ENCODE results near the gene COL1A1.

DNA sequence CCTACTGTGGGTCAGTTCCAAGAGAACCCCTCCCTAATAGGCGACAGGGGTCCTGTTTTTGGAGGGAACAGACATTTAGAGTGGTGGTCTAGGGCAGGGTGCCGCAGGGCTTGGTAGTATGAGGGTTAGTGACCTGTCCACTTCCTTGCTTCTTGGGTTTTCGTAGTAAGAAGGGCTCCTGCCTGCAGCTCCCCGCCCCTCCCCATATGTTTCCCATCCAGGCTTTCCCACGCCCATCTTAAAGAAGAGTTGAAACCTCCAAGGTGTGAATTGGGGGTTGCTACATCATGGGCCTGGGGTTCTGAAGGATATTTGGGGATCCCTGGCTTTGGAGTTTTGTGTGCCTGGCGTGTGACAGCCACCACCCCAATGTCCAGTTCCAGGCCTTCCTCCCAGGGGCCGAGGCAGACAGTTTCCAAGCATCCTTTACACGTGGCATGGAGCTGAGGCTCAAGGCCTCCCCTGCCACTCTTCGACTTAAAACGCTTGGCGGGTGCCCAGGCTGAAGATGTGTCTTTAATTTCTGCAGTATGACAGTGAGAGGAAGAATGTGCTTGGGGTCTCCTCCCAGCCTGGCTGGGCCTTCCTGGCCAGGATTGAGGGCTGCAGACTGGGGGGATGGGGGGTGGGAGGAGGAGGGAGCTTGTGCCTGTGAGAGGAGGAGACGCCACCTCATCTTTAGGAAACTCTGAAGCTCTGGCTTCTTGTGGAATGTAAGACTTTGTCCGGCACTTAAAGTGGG, 2.3 kb upstream of the COL1A1 start:
- no peak for TF ChIP-seq SP1 (IDR thresholded peaks at IDR 0.05)
- TF ChIP-seq SP1 (CRISPR knock-in tag; IDR thresholded peaks at IDR 0.05) = no peak
- TF ChIP-seq, protein P1, sequence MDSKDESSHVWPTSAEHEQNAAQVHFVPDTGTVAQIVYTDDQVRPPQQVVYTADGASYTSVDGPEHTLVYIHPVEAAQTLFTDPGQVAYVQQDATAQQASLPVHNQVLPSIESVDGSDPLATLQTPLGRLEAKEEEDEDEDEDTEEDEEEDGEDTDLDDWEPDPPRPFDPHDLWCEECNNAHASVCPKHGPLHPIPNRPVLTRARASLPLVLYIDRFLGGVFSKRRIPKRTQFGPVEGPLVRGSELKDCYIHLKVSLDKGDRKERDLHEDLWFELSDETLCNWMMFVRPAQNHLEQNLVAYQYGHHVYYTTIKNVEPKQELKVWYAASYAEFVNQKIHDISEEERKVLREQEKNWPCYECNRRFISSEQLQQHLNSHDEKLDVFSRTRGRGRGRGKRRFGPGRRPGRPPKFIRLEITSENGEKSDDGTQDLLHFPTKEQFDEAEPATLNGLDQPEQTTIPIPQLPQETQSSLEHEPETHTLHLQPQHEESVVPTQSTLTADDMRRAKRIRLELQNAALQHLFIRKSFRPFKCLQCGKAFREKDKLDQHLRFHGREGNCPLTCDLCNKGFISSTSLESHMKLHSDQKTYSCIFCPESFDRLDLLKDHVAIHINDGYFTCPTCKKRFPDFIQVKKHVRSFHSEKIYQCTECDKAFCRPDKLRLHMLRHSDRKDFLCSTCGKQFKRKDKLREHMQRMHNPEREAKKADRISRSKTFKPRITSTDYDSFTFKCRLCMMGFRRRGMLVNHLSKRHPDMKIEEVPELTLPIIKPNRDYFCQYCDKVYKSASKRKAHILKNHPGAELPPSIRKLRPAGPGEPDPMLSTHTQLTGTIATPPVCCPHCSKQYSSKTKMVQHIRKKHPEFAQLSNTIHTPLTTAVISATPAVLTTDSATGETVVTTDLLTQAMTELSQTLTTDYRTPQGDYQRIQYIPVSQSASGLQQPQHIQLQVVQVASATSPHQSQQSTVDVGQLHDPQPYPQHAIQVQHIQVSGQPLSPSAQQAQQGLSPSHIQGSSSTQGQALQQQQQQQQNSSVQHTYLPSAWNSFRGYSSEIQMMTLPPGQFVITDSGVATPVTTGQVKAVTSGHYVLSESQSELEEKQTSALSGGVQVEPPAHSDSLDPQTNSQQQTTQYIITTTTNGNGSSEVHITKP (CRISPR knock-in tag; IDR thresholded peaks at IDR 0.05; ENCODE audit: low read depth) = no peak
- no peak for TF ChIP-seq POLR2AphosphoS5 (IDR thresholded peaks at IDR 0.05; ENCODE audit: low read depth, low read length)
- TF ChIP-seq MEIS1 (CRISPR knock-in tag; IDR thresholded peaks at IDR 0.05; ENCODE audit: borderline replicate concordance) = no peak
- TF ChIP-seq ARNTL (CRISPR knock-in tag; IDR thresholded peaks at IDR 0.05) = no peak
- no peak for TF ChIP-seq FOXM1 (CRISPR knock-in tag; IDR thresholded peaks at IDR 0.05)
- no peak for TF ChIP-seq ZNF431 (CRISPR knock-in tag; IDR thresholded peaks at IDR 0.05; ENCODE audit: borderline replicate concordance, low read depth)
- no peak for TF ChIP-seq ZNF335 (CRISPR knock-in tag; IDR thresholded peaks at IDR 0.05)
